GM18505 (cell line): Measurements from ENCODE around the gene ATP5PD.

Experiments used
- ATAC-seq: cut with Tn5 transposase; IDR thresholded peaks from one replicate; pipeline ENCODE4 v1.9.1; 2021; ENCODE audit not compliant: unreplicated experiment
- POLR2A ChIP-seq: IDR thresholded peaks from 4 replicates; pipeline ENCODE4 v1.6.1; 2011; ENCODE audit warnings: borderline replicate concordance; ENCODE audit not compliant: insufficient read depth, insufficient read length; ENCODE audit errors: extremely low read depth

The ATP5PD gene

DNA sequence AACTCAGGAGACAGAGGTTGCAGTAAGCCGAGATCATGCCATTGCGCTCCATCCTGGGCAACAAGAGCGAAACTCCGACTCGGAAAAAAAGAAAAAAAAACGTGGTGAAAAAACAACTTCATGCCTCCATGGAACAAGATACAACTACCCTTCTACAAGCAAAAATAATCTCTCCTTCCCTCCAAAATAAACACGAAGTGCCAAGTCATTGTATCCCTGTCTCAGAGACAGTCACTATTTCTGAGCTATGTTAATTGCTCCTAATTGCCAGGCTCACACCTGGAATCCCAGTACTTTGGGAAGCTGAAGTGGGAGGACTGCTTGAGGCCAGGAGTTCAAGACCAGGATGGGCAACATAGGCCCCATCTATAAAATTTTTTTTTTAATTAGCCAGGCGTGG is 22.0 kb upstream of the ATP5PD start:
- TF ChIP-seq POLR2A = no peak
- no peak for ATAC-seq

DNA sequence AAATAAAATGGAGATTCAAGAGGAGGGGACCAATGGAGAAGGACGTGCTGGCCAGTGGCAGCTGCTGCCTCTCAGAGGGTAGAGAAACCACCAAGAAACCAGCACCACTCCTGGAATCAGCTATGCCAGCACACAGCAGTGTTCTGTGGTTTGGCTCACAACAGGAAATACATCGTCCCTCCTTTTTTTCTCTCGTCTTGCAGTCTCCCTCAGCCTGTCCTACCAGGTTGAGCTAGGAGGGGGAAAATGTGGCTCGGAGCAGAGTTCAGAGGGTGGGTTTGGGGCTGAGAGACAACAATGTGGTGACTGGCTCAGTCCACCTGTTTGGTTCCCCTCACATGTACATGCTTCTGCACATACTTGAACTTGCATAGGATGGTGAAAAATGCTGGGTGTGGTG is 21.1 kb upstream of the ATP5PD start:
- no peak for ATAC-seq
- no peak for TF ChIP-seq POLR2A

DNA sequence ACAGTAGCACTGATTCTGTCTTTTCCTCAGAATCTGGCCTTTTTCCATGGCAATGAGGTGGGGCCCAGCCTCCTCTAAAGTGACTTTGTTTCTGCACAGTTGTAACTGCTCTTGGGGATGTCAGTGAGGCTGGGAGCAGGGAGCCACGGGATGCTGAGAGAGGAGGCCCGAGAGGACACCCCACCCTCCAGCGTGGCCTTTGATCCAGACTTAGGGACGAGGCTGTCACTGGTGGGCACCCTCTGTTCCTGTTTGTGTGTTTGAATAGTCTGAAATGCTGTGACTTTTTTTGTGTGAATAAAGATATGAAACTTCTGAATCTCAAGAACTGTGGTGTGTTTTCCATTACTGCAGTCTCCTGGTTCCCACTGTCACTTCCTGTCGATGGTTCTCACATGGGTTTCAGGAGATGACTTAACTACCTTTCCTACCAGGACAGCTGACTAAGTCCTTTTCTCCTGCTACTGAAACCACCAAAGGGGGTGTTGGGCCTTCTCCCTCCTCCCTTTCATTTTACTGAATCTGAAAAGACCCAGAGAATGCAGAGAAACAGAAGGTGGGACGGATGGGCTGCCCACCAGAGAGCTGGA is 18.9 kb upstream of the ATP5PD start:
- no peak for TF ChIP-seq POLR2A
- no peak for ATAC-seq

GRCh38 chr17:75064867-75065561 is 18.2 kb upstream of the ATP5PD start:
- no peak for TF ChIP-seq POLR2A

GRCh38 chr17:75064460-75064859 is 17.7 kb upstream of the ATP5PD start:
- TF ChIP-seq POLR2A = no peak
- ATAC-seq = no peak

More at GRCh38 chr17:75064867-75065561, 18.2 kb upstream of the ATP5PD start:
- ATAC-seq = no peak

DNA sequence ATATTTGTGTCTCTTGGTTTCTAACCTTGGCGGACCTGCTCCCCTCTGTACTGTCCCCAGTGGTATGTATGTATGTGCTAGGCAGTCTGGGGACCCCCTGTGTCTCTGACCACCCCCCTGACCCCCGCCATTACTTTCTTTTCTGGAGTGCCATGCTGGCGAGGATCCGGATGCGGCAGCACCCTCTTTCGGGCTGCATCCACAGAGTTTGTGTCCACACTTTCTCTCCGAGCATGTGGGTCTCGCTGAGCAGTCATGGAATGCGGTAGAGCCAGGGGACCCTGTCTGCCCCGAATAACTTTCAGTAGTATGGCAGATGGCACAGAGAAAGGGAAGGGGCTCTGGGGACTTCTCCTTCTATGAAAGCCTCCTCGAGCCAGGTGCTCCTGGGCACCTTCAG is 17.3 kb upstream of the ATP5PD start:
- no peak for ATAC-seq
- no peak for TF ChIP-seq POLR2A

DNA sequence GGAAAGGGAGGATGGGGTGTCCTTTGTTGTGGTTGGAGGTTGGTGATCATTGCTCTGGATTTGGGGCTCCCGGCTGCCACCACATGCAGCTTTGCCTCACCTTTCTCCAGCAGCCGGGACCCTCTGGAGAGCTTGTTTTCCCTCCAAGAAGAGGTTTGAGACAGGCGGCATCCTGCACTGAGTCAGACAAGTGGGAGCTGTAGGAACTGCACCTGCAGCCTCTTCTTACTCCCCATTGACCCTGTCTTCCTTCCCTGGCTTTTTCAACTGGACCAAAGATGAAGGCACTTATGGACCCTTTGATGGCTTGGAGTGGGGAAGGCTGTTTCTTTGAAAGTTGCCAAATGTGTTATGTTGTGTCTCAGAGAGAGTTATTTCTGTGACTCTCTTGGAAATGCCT is 16.9 kb upstream of the ATP5PD start:
- no peak for TF ChIP-seq POLR2A
- no peak for ATAC-seq

GRCh38 chr17:75063201-75063600 is 16.4 kb upstream of the ATP5PD start:
- no peak for TF ChIP-seq POLR2A
- no peak for ATAC-seq

GRCh38 chr17:75061618-75062017 is 14.8 kb upstream of the ATP5PD start:
- TF ChIP-seq POLR2A = no peak
- no peak for ATAC-seq

GRCh38 chr17:75061055-75061438 is 14.3 kb upstream of the ATP5PD start:
- TF ChIP-seq POLR2A = no peak
- ATAC-seq = no peak

DNA sequence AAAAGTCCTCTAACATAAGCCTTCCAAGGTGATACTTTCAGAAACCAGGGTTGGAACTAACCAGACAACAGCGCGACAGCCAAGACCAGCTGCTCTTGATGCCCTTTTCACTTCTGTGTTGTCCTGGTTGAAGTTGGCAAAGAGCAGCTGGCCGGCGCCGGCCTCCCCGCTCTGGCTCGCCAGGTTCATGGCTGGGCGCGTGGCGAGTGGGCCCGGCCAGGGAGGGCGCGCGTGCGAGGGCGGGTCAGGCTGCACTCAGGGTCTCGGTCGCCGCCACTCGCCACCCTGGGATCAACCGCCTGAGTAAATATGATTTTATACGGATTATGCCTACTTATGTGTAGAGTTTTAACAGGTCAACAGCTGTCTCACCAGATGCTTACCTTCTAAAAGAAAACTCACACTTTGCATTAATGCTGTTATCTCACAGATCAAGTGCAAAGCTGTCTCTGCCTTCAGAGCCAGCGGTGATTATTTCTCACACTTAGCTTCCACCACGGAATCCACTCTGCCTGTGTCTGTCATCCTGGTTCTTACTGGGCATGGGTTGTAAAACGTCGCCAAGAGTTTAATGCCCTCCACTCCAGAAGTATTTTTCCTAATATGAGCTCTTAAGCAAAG is 13.8 kb upstream of the ATP5PD start:
- no peak for TF ChIP-seq POLR2A
- ATAC-seq = no peak

- ATAC-seq = no peak
- TF ChIP-seq POLR2A = no peak
These were observed 12.9 kb upstream of the ATP5PD start for GRCh38 chr17:75059369-75060345.

GRCh38 chr17:75051941-75052340 is 5.2 kb upstream of the ATP5PD start:
- TF ChIP-seq POLR2A = no peak
- ATAC-seq = no peak

GRCh38 chr17:75049706-75050105 is 2.9 kb upstream of the ATP5PD start:
- ATAC-seq = no peak
- TF ChIP-seq POLR2A = no peak

GRCh38 chr17:75049057-75049456 is 2.3 kb upstream of the ATP5PD start:
- no peak for TF ChIP-seq POLR2A
- ATAC-seq = no peak
